ENCODE results near the gene POLR3H. TPM values are rescaled to one million over a fixed set of nuclear protein-coding genes. Genes with fewer than 3 reads are reported as not detected.

The POLR3H gene
- total and polyA plus RNA-seq, 2 of the 4 experiments (the other 2 are of a cell fraction), result 37.8 to 67.8 TPM

- TF ChIP-seq RCOR1 (IDR thresholded peaks at IDR 0.05; ENCODE audit: insufficient replicate concordance, low read length) (no peak), POLR2A (IDR thresholded peaks at IDR 0.05; ENCODE audit: low read depth, low read length) (no peak)
Measured at GRCh38 chr22:41565403-41566054, 21.3 kb upstream of the POLR3H start (continued).

GRCh38 chr22:41564563-41564962 is 20.3 kb upstream of the POLR3H start:
- ATAC-seq (ENCODE audit: low read depth) (no peak), DNase-seq (peak; percentile 46)
- Histone ChIP-seq H3K4me3 (ENCODE audit: insufficient read depth, low read depth, low read length) (no peak overlapping the region), H2AFZ (replicated peaks; ENCODE audit: low read length, poor library complexity) (no peak overlapping the region), H2AK9ac (replicated peaks; ENCODE audit: low read depth, low read length, poor library complexity) (peak overlapping the region; percentile 35), H2BK5ac (ENCODE audit: low read depth, low read length, poor library complexity, severe bottlenecking) (peak overlapping the region; percentile 80), H2BK15ac (ENCODE audit: low read depth, low read length) (peak overlapping the region; percentile 96; the same call in 2 of the 3 replicates), H3K79me1 (ENCODE audit: low read depth in 1 of 2, low read length in 2 of 2) (peaks cover 14 to 78% of the 10 kb centered on the region in 2 experiments; a peak in 3 of 4 replicates), H4K20me1 (ENCODE audit: insufficient read depth, low read length) (peaks cover 3% of the 10 kb centered on the region; the same call in 1 of the 2 replicates), H3K27me3 (ENCODE audit: control insufficient read depth, insufficient read depth, low read length) (no peaks in the 10 kb centered on the region), H3K4me1 (ENCODE audit: control insufficient read depth, insufficient read depth, low read length) (peaks cover 26% of the 10 kb centered on the region), H4K5ac (ENCODE audit: low read depth, low read length) (peak overlapping the region; percentile 4; the same call in 1 of the 2 replicates), H3K9ac (ENCODE audit: low read depth, low read length) (no peak overlapping the region), H3K27ac (ENCODE audit: insufficient read depth, low read length) (peak overlapping the region; percentile 83), H3K4ac (ENCODE audit: low read depth, low read length) (peak overlapping the region; percentile 82), H2AK5ac (ENCODE audit: low read depth, low read length) (peak overlapping the region; percentile 98), H3K4me2 (ENCODE audit: low read depth, low read length) (no peak overlapping the region), H4K8ac (ENCODE audit: low read depth in 2 of 2, low read length in 2 of 2) (peak overlapping the region; percentile 18 to 75; a peak in 2 of 4 replicates), H2BK20ac (ENCODE audit: low read depth, low read length) (peak overlapping the region; percentile 81), H2BK120ac (ENCODE audit: low read depth, low read length) (peak overlapping the region; percentile 84), H3K9me1 (ENCODE audit: insufficient read depth, low read length) (peaks cover 19% of the 10 kb centered on the region), H4K91ac (ENCODE audit: insufficient read depth, low read depth, low read length) (peak overlapping the region; percentile 92), H3K36me3 (ENCODE audit: control insufficient read depth, insufficient read depth, low read length) (peaks cover 3% of the 10 kb centered on the region; the same call in 1 of the 2 replicates), H3K9me3 (ENCODE audit: control insufficient read depth, insufficient read depth, low read length) (no peaks in the 10 kb centered on the region), H3K56ac (ENCODE audit: extremely low read depth, insufficient read depth, low read length) (no peak overlapping the region), H3K23ac (ENCODE audit: low read depth, low read length) (peak overlapping the region; percentile 48; the same call in 1 of the 2 replicates), H3K18ac (ENCODE audit: low read depth, low read length) (peak overlapping the region; percentile 7), H3K14ac (replicated peaks; ENCODE audit: low read depth, low read length) (peak overlapping the region; percentile 73; the same call in 1 of the 2 replicates)
- WGBS, 2 experiments (ENCODE audit: extremely low coverage in 2 of 2, insufficient read length in 1 of 2), result 53% methylated on average over 3 of the region's 8 CpGs; no CpG with 5 or more reads in 1 of the 2 experiments
- in situ Hi-C loops (cut with MboI; ENCODE audit: low sequenced_read_pairs), result no loop called here
- intact Hi-C loops (cut with micrococcal nuclease), result no loop called here
- POLR2A ChIA-PET (ENCODE audit: unreplicated experiment), result no interaction called here
- dilution Hi-C loops (cut with HindIII; ENCODE audit: low sequenced_read_pairs, unreplicated experiment), result no loop called here
- no TSS peak for BruUV-seq (replicated peaks)
- CTCF ChIA-PET, result no interaction called here
- no peak for TF ChIP-seq CEBPB (IDR thresholded peaks at IDR 0.05; ENCODE audit: low read depth, low read length)
- no peak for TF ChIP-seq BHLHE40 (IDR thresholded peaks at IDR 0.05; ENCODE audit: low read depth, low read length)
- no peak for TF ChIP-seq MAFK (IDR thresholded peaks at IDR 0.05; ENCODE audit: low read depth, low read length)
- TF ChIP-seq RCOR1 (IDR thresholded peaks at IDR 0.05; ENCODE audit: insufficient replicate concordance, low read length), result no peak
- TF ChIP-seq NFE2L2 (IDR thresholded peaks at IDR 0.05; ENCODE audit: low read depth, low read length), result no peak
- TF ChIP-seq MXI1 (IDR thresholded peaks at IDR 0.05; ENCODE audit: borderline replicate concordance, low read depth, low read length), result no peak
- no peak for TF ChIP-seq CTCF (conservative IDR thresholded peaks at IDR 0.05; ENCODE audit: low read depth, low read length)
- no peak for TF ChIP-seq USF2 (IDR thresholded peaks at IDR 0.05; ENCODE audit: low read depth, low read length)
- no peak for TF ChIP-seq POLR2A (IDR thresholded peaks at IDR 0.05; ENCODE audit: low read depth, low read length)
- no peak for TF ChIP-seq CHD1 (IDR thresholded peaks at IDR 0.05; ENCODE audit: low read depth, low read length)
- TF ChIP-seq SMC3 (IDR thresholded peaks at IDR 0.05; ENCODE audit: low read depth, low read length), result no peak
- TF ChIP-seq ELK1 (IDR thresholded peaks at IDR 0.05; ENCODE audit: borderline replicate concordance, low read depth, low read length), result no peak
